K562 (cell line): ENCODE measurements around the gene IQCN. TPM values are rescaled to one million over a fixed set of nuclear protein-coding genes. Genes with fewer than 3 reads are reported as not detected.

ENCODE experiments used
- CBX2 ChIP-seq: fragments of 200-600 bp; sonication (generic); IDR thresholded peaks from one replicate; pipeline ENCODE4 v1.6.1; 2012; ENCODE audit warnings: mild to moderate bottlenecking, low read length, inconsistent platforms; ENCODE audit not compliant: insufficient read depth, poor library complexity, severe bottlenecking
- ELK1 ChIP-seq: sonication (generic); formaldehyde crosslinking; IDR thresholded peaks from 2 replicates; pipeline ENCODE4 v1.8.1; 2022; ENCODE audit warnings: missing genetic modification reagents
- ETV1 ChIP-seq: fragments of 450-650 bp; conservative IDR thresholded peaks from 2 replicates; pipeline ENCODE4 v1.6.1; 2016; ENCODE audit warnings: missing genetic modification characterization, control low read depth, low read depth, missing compliant biosample characterization
- ETV5 ChIP-seq: sonication (generic); formaldehyde crosslinking; IDR thresholded peaks from 2 replicates; pipeline ENCODE4 v1.4.0; 2020; ENCODE audit warnings: low read depth, mild to moderate bottlenecking, missing genetic modification reagents
- FOXP1 ChIP-seq: sonication (generic); formaldehyde crosslinking; IDR thresholded peaks from 2 replicates; pipeline ENCODE4 v1.8.0; 2022; ENCODE audit warnings: mild to moderate bottlenecking, missing genetic modification reagents
- GTF2E2 ChIP-seq: fragments of 200-800 bp; sonication (Bioruptor generic); IDR thresholded peaks from 2 replicates; pipeline ENCODE4 v1.6.1; 2016; ENCODE audit warnings: missing genetic modification characterization, missing compliant biosample characterization
- HDGF ChIP-seq: fragments of 450-650 bp; IDR thresholded peaks from 2 replicates; pipeline ENCODE4 v1.6.1; 2016
- LCOR ChIP-seq: sonication (generic); formaldehyde crosslinking; IDR thresholded peaks from 2 replicates; pipeline ENCODE4 v1.8.0; 2022; ENCODE audit warnings: mild to moderate bottlenecking, missing genetic modification reagents
- MCM7 ChIP-seq, 2 experiments: fragments of 450-650 bp; IDR thresholded peaks; 2 replicates each; pipeline ENCODE4 v1.6.1; 2016 to 2018
- MTA1 ChIP-seq: fragments of 450-650 bp; IDR thresholded peaks from 2 replicates; pipeline ENCODE4 v1.6.1; 2017; ENCODE audit warnings: borderline replicate concordance
- RFX5 ChIP-seq: IDR thresholded peaks from 2 replicates; pipeline ENCODE4 v1.6.1; 2011; ENCODE audit warnings: low read depth, mild to moderate bottlenecking, improper control_type of control experiment, low read length
- SMARCA4 ChIP-seq: fragments of 450-650 bp; IDR thresholded peaks from 2 replicates; pipeline ENCODE4 v1.6.1; 2016
- SRSF9 ChIP-seq: fragments of 200-400 bp; formaldehyde crosslinking; IDR thresholded peaks from 2 replicates; pipeline ENCODE4 v1.6.1; 2017; ENCODE audit warnings: low read depth, low read length, borderline replicate concordance
- TARDBP ChIP-seq: fragments of 450-650 bp; IDR thresholded peaks from 2 replicates; pipeline ENCODE4 v1.6.1; 2016
- ZBTB1 ChIP-seq: sonication (generic); formaldehyde crosslinking; IDR thresholded peaks from 2 replicates; pipeline ENCODE4 v1.8.1; 2023; ENCODE audit warnings: missing genetic modification reagents, low read depth, mild to moderate bottlenecking, borderline replicate concordance
- ZBTB33 ChIP-seq: sonication (generic); formaldehyde crosslinking; IDR thresholded peaks from 2 replicates; pipeline ENCODE4 v1.8.1; 2023; ENCODE audit warnings: mild to moderate bottlenecking, missing genetic modification reagents
- ZBTB49 ChIP-seq: sonication (generic); formaldehyde crosslinking; IDR thresholded peaks from 2 replicates; pipeline ENCODE4 v1.8.0; 2022; ENCODE audit warnings: missing genetic modification reagents, mild to moderate bottlenecking, borderline replicate concordance
- ZMIZ1 ChIP-seq, 2 experiments: fragments of 150-350 bp in 1 of 2; IDR thresholded peaks; 2 replicates each; pipeline ENCODE4 v1.6.1; 2012 to 2016; ENCODE audit warnings: low read depth in 2 of 2, low read length in 2 of 2, mild to moderate bottlenecking in 1 of 2, moderate library complexity in 1 of 2
- ZNF133 ChIP-seq: fragments of 250-450 bp; sonication (Bioruptor Pico); IDR thresholded peaks from 2 replicates; pipeline ENCODE4 v1.4.0; 2020; ENCODE audit warnings: mild to moderate bottlenecking
- ZNF253 ChIP-seq: fragments of 250-450 bp; sonication (Bioruptor Pico); conservative IDR thresholded peaks from 2 replicates; pipeline ENCODE4 v1.6.1; 2021; ENCODE audit warnings: mild to moderate bottlenecking
- ZNF354B ChIP-seq: fragments of 250-450 bp; sonication (Bioruptor Pico); IDR thresholded peaks from 2 replicates; pipeline ENCODE4 v1.4.0; 2020
- polyA plus RNA-seq, 8 experiments: library from polyadenylated mRNA; depleted of rRNA in 4 of 8; stranded (reverse) in 5 of 8; unstranded in 3 of 8; fragments of >200 nt; fragmentation: Nextera tagmentation in 2 of 8; fragmentation: Illumina TruSeq in 1 of 8; extraction: Ambion mirVana in 2 of 8; extraction: Trizol in 1 of 8; gene quantifications; 2 replicates each; pipeline versions ENCODE4 v1.2.1 to v1.2.3, GENCODE V29; 2011 to 2014; ENCODE audit warnings: inconsistent platforms in 1 of 8, missing spikeins in 1 of 8
- total RNA-seq, 7 experiments: library from RNA; depleted of rRNA in 6 of 7; stranded (reverse); fragments of >200 nt in 6 of 7; fragmentation: Illumina TruSeq in 2 of 7; extraction: Trizol in 2 of 7; gene quantifications; 2 replicates each; pipeline versions ENCODE4 v1.2.1 to v1.2.3, GENCODE V29; 2011 to 2021; ENCODE audit warnings: low replicate concordance in 1 of 7

Gene IQCN
- total and polyA plus RNA-seq, 9 of the 15 experiments (the other 6 are each of a cell fraction or from before 2014, with no cell fraction given), result 0.01 to 0.07 (median 0.04) TPM; not detected in 3

GRCh38 chr19:18274781-18275356, 617 bp upstream of the IQCN start (continued):
- TF ChIP-seq ETV1, result no peak
- no peak for TF ChIP-seq MTA1
- no peak for TF ChIP-seq ZBTB33 (CRISPR knock-in tag)
- TF ChIP-seq ZBTB1 (CRISPR knock-in tag), result no peak
- TF ChIP-seq HDGF, result no peak
- TF ChIP-seq GTF2E2 (tag), result no peak
- TF ChIP-seq FOXP1 (CRISPR knock-in tag), result no peak
- no peak for TF ChIP-seq RFX5
- TF ChIP-seq ZNF133, result no peak
- peak; percentile 20; the same call in 1 of the 2 replicates for TF ChIP-seq LCOR (CRISPR knock-in tag)
- peak; percentile 57; the same call in 1 of the 2 replicates for TF ChIP-seq TARDBP
- no peak for TF ChIP-seq ZNF253
- TF ChIP-seq CBX2, result no peak
- no peak for TF ChIP-seq ZMIZ1 (IDR thresholded peaks at IDR 0.05; ENCODE audit: low read depth in 2 of 2, low read length in 2 of 2)
- no peak for TF ChIP-seq ETV5 (CRISPR knock-in tag)
- TF ChIP-seq MCM7 (IDR thresholded peaks at IDR 0.05), result no peak
- TF ChIP-seq ZNF354B (CRISPR knock-in tag), result no peak
- TF ChIP-seq SMARCA4, result peak; percentile 82
- TF ChIP-seq SRSF9, result no peak
- TF ChIP-seq ZBTB49, result no peak
- TF ChIP-seq ELK1 (CRISPR knock-in tag), result no peak
